EL (cell line): Measurements from ENCODE around the gene CTPS2.
"Not testable (repeated sequence)": the region's sequence is repeated elsewhere in the genome, so short reads cannot be mapped to it uniquely, and the experiment has no call there.

ENCODE experiments used
- DNase-seq: peaks from one replicate; pipeline ENCODE4 v3.0.0-alpha.2; 2016

Gene CTPS2

GRCh38 chrX:16649858-16650257 lies 62.6 kb downstream of the CTPS2 start, which contains the start of gene S100G:
S100G (plus strand) TSS chrX:16650158; CDS start chrX:16651007, 849 bp downstream.
- no peak for DNase-seq

GRCh38 chrX:16646366-16647138 lies 65.9 kb downstream of the CTPS2 start:
- DNase-seq = no peak

DNA sequence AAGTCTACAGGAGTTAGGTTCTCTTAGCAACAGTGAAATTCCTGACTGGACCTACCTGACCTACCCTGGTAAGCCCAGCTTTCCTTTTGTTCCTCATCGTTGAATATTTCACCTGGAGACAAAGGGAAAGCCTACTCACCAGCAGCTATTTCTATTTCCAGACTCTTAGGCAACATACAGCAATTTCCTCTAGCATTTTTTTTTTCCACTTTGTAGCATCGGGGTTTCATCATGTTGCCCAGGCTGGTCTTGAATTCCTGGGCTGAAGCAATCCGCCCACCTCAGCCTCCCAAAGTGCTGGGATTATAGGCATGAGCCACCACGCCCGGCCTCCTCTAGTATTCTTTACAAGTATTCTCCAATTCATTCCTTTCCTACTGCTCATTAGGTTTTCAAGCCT lies 69.3 kb downstream of the CTPS2 start:
- DNase-seq = peak; percentile 53

GRCh38 chrX:16640823-16641222 lies 71.6 kb downstream of the CTPS2 start:
- DNase-seq = no peak

- DNase-seq = no peak
Observed at GRCh38 chrX:16639966-16640365, 72.5 kb downstream of the CTPS2 start.

- no peak for DNase-seq
Observed at GRCh38 chrX:16638533-16638932, 73.9 kb downstream of the CTPS2 start.

DNA sequence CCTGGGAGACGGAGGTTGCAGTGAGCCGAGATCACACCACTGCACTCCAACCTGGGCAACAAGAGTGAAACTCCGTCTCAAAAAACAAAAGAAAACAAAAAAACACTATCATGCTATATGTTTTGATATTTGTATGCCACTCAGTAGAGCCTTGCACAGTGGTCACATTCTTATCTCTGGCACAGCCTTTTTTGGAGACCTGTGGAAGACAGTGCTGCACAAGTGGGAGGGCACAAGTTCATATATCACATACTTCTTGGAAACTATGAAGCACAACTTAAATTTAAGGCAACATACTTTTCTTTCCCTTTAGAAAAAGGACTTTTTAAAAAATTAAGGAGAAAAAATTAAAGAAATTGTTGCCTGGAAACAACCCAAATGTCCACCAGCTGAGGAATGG lies 76.9 kb downstream of the CTPS2 start:
- DNase-seq = no peak

DNA sequence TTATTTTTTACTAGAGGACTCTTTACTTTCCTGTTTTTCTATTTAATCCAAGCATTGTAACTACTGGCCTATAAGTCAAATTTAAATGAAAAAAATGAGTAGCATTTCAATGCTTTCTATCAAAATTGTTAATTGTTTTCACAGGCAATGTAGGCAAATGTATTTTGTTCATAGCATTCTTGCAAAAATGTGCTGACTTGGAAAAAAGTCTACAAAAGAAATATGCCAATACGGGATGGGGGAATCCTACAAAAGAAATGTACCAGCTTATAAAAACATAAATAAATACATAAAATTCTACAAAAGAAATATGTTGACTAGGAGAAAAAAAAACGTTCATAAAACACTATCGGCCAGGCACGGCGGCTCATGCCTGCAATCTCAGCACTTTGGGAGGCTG lies 77.4 kb downstream of the CTPS2 start:
- DNase-seq = no peak

DNA sequence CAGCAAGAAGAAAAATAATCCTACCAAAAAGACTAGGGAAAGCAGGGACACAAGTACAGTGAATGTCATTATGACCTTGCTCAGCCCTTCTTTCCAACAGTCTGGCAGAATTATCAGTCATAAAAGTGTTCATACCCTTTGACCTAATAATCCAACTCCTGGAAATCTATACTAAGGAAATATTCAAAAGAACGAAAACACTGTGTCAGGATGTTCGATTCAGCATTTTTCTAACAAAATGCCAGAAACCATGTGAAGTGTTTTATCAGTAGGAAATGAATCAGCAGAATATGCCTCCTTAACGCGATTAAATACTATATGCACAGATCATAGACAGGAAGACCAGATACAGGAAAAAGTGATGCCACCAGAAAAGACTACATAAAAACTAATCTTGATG lies 78.7 kb downstream of the CTPS2 start:
- DNase-seq = peak; percentile 18

DNA sequence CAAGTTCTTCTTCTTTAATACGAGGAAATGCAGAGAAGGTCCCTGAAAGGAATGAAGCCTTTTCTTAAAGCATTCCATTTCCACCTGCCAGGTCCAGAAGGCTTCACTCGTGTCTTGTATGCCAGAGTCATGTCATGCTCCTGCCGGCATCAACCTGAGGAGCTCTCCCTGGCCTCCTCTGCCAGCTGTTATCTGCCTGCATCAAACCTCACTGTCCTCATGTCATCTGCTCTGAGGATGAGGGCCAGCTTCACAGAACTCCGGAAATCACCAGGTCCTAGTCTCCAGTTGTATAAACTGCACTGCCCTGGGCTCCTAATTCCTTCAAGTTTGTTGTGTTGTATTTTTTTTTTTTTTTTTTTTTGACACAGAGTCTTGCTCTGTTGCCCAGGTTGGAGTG lies 82.6 kb downstream of the CTPS2 start:
- DNase-seq = no peak

GRCh38 chrX:16628946-16629595 lies 83.4 kb downstream of the CTPS2 start:
- DNase-seq = no peak

DNA sequence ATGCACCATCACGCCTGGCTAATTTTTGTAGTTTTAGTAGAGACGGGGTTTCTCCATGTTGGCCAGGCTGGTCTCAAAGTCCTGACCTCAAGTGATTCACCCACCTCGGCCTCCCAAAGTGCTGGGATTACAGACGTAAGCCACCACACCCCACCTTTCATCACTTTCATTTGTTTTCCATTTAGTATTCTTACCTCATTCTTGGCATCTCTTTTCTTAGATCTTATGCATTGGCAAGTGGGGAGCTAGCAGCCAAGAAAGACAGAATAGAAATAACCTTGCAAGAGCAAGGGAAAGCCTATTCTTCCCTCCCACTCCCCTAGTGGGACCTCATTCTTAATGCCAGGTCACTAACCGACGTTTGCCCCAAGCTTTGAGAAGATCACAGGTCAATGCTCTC lies 84.0 kb downstream of the CTPS2 start:
- DNase-seq = not testable (repeated sequence)

DNA sequence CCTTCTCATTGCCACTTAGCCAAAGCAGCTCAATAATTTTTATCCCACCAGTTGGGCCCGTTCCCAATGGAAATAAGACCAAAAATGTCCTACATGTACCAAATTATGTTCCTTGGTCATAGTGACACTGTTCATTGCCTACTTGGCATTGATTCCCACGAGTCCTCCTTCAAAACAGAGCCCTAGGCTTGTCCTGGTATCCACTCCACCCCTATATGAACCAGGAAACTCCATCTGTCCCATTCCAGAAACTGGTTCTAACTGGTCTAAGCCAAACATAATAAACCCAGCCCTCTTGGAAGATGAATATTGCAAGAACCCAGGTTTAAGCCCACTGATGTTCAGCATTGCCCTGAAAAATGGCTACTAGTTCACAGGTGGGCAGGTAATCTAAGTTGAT lies 93.4 kb downstream of the CTPS2 start:
- no peak for DNase-seq

GRCh38 chrX:16618422-16618821 lies 94.0 kb downstream of the CTPS2 start:
- no peak for DNase-seq

DNA sequence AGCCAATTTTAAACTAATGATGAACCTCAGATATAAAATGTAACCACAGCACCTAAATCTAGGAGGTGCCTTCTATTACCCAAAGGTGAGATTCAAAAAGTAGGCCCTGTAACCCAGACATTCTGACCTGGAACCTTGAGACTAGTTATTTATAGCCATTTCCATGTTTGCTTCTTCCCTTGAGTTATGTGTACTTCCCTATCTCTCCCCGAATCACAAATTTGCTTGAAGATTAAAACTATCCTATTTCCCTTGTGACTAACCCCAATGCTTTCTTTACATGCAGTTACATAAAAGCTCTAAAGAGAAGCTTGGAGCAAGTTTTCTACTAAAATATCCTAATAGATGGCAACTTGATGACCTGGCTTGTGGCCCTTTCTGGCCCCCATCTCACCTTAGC lies 95.1 kb downstream of the CTPS2 start:
- DNase-seq = no peak

DNA sequence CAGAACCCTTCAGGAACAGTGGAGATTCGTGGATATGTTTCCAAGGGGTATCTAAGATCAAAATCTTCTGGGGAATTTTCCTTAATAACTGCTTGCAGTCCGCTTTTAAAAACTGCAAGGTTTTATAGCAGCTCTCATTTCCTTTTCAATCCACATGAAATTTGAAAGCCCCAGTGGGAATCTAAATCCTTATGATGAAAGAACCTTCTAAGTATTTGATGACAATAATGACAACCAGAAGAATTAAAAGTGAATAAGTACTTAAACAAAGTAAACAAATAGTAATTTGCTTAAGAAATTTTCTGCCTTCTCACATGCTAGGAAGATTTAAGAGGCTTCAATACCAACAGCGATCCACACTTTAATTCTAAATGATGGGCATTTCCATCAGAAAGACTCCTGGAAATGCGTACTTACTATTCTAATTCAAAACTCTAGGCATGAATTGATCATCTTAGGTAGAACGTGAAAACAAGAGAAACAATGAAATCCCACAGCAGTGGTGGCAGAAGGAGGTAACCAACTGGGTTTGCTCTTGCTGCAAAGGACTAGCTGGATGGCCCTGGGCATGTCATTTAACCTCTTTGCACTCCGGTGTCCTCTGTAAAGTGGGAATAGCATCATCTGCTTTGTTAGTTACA lies 100.1 kb downstream of the CTPS2 start:
- DNase-seq = no peak

DNA sequence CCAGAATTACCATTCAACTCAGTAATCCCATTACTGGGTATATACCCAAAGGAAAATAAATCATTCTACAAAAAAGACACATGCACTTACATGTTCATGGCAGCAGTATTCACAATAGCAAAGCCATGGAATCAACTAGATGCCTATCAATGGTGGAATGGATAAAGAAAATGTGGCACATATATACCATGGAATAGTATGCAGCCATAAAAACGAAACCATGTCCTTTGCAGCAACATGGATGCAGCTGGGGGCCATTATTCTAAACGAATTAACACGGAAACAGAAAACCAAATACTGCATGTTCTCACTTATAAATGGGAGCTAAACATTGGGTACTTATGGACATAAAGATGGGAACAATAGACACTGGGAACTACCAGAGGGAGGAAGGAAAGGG lies 101.8 kb downstream of the CTPS2 start:
- DNase-seq = not testable (repeated sequence)

DNA sequence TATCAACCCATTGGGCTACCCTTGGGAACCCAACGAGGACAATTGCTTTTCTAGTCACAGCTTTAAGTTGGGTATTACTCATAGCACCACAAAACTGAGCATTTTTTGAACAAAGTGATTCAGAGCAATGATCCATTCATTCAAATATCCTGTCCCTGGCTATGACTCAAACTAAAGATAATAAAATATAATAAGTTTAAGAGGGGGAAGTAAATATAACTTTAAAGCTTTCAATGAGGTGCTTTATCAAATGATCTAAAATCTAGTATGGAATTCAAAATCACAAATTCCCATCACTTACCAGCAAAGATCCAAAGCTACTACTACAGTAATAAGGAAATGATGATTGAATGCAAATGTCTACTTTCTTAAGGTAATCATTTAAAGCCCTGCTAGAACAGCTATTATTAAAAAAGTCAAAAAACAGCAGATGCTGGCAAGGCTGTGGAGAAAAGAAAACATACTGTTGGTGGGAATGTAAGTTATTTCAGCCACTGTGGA lies 102.3 kb downstream of the CTPS2 start:
- DNase-seq = peak; percentile 63

DNA sequence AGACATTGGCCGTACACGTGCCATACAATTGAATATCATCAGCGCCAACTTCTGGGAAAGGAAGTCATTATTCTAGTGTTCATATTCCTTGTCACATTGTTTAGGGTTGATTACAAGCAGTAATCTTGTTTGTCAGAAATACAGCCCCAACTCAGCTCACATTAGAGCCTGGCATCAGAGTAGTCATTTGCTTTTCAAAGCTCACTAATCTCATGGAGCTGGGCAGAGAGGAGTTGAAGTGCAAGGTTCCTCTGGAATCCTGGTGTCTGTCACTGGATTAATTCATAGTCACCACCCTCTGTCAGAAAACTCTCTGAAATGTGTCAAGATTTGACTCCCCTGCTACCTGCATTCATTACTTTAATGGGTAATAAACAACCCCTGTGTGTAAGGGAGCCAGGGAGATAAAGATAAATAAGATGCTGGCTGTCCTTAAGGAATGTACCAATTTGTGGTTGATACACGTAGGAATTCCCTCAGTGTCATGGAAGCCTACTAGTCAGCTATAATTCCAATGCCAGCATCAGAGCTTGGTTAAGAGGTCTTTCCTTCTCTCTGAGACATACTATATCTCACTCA lies 106.2 kb downstream of the CTPS2 start:
- DNase-seq = no peak

GRCh38 chrX:16604337-16604736 lies 108.1 kb downstream of the CTPS2 start:
- no peak for DNase-seq

DNA sequence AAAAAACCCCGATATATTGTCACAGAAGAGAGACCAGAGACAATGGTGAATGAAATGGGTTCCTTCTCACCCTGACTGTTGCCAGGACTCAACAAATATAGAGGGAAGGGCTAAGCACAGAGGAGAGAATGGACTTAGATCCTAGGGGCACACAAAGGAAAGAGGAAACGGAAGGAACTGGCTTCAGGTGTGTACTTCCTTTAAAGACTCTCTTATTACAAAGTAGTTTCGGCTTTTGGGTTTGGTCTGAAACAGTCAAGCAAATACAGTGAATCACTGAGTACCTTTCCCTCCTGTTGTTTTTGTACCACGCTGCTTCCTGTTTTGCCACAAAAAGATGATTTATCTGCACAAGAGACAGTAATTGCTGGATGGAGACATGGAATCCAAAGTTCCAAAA lies 108.6 kb downstream of the CTPS2 start:
- DNase-seq = no peak

DNA sequence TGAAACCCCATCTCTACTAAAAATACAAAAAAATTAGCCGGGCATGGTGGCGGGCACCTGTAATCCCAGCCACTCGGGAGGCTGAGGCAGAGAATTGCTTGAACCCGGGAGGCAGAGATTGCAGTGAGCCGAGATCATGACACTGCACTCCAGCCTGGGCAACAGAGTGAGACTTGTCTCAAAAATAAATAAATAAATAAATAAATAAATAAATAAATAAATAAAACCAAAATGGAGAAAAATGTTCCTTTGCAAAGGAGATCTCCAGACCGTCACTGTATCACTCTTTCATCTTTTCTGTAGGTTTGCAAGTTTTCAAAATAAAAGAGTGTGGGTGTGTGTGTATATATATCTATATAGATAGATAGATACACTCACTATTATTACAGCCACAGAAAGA lies 109.2 kb downstream of the CTPS2 start:
- not testable (repeated sequence) for DNase-seq

DNA sequence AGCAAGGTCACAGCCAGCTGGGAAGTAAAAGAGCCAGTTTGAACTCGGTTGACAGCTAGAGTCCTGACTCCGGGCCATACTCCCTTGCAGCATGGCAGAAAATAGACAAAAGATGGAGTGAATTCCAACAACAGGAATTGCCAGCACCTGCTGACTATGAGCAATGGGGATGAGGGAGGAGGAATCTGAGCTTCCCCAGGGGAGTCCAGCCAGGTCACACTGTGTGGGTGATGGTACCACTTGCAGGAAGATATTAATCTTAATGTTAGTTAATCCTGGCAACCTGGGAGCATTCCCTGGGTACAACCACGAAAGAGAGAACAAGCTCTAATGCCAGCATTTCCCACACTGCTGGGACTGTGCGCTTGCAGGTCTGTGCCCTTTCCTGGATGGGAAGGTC lies 110.6 kb downstream of the CTPS2 start:
- no peak for DNase-seq

DNA sequence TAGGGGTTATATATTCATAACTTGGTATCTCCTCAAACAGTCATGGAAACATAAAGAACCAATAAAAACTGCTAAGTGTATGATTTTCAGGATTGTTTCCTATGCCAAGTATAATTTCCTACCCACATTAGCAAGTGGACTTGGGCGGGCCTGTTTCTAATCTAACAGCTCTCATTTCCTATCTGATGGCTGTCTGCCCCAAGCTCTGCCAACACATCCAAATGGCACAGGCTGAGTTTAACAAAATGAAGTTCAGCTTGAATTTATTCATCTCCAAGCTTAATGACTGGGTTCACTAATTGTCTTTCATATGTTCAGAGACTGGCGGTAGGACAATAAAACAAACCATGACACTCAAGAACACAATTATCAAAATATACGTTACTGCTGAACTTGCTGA lies 118.0 kb downstream of the CTPS2 start:
- DNase-seq = no peak
